Activated T-cell treated with anti-CD3 and anti-CD28 coated beads for 1 hour (primary cell): ENCODE results near the gene OR13J1.
"Not testable (repeated sequence)": the region's sequence is repeated elsewhere in the genome, so short reads cannot be mapped to it uniquely, and the experiment has no call there.

Experiments
- DNase-seq: peaks from one replicate; pipeline ENCODE4 v3.0.0-alpha.2; 2020; ENCODE audit warnings: low read depth

OR13J1 gene, protein sequence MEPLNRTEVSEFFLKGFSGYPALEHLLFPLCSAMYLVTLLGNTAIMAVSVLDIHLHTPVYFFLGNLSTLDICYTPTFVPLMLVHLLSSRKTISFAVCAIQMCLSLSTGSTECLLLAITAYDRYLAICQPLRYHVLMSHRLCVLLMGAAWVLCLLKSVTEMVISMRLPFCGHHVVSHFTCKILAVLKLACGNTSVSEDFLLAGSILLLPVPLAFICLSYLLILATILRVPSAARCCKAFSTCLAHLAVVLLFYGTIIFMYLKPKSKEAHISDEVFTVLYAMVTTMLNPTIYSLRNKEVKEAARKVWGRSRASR

GRCh38 chr9:35870351-35870923 is at the start of gene OR13J1:
Gene OR13J1, minus strand, starts transcription at chr9:35870401. Its CDS starts 0 bp downstream, at chr9:35870401.
- no peak for DNase-seq

- no peak for DNase-seq
Measured at GRCh38 chr9:35919212-35920008, 49.2 kb upstream of the OR13J1 start.

DNA sequence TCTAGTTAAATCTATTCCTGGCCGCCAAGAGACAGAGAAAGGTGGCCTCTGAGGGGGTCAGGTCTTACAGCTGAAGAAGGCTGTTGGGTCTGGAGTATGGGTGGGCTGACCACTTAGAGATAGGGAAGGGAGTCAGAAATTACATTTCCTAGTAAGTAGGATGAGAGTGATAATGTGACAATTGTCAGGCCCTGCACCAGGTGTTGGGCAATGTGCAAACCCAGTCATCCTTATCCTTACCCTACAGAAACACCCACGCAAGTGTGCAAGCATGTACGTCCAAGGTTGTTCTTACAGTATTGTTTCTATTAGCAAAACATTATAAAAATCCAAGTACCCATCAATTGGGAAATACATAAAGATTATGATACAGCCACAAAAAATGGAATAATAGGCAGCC is 48.6 kb upstream of the OR13J1 start:
- DNase-seq = no peak

DNA sequence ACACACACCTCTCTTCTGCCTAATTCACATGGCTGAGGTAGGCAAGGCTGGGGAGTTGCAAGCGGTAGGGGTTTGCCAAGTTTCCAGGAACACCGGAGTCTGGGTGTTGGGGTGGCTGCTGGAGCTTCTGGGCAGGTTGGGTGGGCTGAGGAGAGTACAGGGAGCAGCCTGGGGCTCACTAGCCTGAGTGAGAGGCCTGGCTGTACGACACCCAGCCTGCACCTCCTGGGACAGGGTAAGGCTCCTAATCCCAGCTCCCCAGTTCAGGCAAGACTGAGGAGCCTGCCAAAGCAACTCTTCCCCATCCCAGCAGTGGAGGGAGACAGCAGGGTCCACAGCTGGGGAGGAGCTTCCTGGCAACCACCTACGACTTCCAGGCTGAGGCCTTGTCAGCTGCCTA is 47.1 kb upstream of the OR13J1 start:
- DNase-seq = no peak

DNA sequence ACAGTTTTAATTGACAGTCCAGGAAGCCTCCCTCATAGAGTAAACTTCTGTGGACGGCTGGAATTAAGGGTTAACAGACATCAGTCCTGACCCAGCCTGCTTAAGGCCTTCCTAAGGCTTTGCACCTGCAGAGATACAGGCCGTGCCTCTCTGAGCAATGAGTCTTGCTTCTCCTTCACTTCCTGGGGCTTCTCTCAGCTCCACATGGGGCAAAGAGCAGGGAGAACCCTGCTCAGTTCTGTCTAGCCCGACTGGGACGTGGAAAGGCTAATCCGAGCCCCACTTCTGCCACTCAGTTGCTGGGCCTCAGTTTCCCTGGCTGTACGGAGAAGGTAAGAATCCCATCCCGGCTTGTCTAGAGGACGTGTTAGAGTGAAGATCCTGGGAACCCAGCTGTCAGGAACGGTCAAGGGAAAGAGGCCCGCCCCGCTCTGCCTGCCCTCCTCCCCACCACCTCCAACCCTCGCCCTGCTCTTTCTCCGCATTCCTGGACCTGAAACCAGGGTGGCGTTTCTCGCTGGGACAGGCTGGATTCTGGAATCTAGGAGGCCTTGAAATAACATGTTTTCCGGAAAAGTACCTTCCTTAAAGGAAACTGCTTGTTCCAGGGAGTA is 45.6 kb upstream of the OR13J1 start:
- DNase-seq = no peak

DNA sequence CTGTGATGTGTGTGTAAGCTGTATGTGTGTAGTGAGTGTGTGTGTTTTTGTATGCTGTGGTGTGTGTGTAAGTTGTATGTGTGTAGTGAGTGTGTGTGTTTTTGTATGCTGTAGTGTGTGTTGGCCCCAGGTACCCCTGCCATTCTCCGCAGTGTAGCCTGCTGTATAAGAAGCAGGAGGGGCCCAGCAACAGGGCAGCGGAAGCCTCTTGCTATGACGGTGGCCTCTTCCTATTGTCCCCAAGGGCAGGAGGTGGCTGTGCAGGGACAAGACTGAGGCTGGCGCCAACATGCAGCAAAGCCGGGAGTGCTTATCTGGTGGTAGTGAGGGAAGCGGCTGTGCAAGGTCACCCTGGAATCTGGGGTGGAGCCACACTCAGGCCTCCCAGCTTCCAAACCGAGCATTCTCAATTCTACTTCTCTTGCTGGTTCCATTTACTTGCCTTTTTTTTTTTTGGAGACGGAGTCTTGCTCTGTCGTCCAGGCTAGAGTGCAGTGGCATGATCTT is 44.2 kb upstream of the OR13J1 start:
- DNase-seq = no peak

DNA sequence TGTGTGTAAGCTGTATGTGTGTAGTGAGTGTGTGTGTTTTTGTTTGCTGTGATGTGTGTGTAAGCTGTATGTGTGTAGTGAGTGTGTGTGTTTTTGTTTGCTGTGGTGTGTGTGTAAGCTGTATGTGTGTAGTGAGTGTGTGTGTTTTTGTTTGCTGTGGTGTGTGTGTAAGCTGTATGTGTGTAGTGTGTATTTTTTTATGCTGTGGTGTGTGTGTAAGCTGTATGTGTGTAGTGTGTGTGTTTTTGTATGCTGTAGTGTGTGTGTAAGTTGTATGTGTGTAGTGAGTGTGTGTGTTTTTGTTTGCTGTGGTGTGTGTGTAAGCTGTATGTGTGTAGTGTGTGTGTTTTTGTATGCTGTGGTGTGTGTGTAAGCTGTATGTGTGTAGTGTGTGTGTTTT is 43.2 kb upstream of the OR13J1 start:
- not testable (repeated sequence) for DNase-seq

DNA sequence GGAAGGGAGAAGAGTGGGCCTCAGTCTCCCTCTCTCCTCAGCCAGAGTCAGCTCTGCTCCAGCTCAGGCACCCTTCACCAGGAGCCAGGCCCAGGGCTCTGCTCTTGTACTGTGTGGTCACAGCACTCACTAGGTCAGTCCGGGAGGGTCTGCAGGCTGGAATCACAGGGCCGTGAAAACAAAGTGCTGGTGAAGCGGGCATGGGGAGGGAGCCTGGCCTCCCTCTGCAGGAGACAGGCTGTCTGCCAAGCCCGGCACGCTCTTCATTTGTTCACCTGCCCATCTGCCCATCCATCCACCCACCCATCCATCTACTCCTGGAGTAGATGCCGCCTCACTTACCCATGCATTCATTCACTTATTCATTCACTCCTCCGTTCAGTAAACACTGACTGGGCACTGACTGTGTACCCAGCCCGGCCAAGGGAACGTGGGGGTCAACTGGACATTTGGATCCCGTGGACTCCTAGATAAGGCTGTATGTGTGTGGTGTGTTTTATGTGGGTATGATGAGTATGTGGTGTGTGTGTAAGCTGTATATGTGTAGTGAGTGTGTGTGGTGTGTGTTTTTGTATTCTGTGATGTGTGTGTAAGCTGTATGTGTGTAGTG is 42.7 kb upstream of the OR13J1 start:
- DNase-seq = no peak

GRCh38 chr9:35911690-35912089 is 41.5 kb upstream of the OR13J1 start:
- DNase-seq = no peak

- no peak for DNase-seq
Measured at GRCh38 chr9:35910613-35911359, 40.6 kb upstream of the OR13J1 start.

DNA sequence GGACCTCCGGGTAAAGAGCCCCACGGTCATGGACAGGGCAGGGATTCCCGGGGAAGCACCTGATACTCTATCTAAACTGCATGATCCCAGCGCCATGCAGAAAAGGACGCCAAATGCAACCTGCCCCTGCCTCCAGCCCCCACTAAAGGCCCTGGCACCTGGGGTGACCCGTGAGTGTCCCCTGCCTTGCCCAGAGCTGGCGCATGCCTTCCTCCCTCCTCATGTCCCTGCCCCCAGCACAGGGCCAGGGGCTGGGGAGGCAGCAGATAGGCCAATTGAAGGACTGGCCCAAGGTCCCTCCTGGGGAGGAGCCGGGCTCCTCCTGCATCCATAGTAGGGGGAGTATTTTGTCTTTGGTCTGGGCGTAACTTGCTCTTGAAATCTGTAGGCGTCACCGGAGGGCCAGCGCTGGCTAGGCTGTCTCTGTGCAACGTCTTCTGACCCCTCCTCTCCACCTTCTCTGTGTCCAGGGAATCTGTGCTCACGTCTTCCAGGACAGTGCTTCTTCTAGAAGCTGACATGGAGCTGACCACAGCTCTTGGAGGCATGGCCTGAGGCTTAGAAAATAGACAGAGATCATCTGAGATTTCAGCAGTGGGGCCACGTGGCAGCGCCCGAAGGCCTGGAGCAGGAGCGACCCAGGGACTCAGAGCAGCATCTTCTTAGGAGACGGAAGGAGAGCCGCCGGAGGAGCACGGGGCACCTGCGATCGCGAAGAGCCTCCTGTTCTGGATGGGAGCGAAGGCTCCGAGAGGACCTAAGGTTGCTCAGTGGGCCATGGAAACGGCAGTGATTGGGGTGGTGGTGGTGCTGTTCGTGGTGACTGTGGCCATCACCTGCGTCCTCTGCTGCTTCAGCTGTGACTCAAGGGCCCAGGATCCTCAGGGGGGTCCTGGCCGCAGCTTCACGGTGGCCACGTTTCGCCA is 39.7 kb upstream of the OR13J1 start:
- no peak for DNase-seq

DNA sequence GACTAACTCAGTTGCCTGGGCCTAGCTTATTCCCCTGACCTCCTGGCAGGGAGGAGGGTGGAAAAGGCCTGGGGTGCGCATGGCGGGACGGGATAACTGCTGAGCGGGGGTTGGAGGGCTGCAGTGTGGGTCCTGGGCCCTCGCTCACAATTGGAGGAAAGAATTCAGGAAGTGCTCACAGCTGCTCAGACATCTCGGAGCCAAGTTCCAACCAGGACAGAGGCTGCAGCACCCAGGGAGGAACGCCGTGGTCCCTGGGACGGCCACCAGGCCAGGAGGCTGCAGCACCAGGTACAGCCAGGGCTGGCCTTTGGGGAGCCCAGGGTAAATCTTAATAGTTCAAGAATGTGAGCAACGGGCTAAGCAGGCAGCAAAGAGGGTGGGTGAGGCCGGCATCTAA is 39.1 kb upstream of the OR13J1 start, which contains the start of gene SPAAR:
SPAAR (plus strand) TSS at position 217 of the 400 bp plus-strand sequence. CDS start 974 bp downstream, outside the sequence.
- no peak for DNase-seq

DNA sequence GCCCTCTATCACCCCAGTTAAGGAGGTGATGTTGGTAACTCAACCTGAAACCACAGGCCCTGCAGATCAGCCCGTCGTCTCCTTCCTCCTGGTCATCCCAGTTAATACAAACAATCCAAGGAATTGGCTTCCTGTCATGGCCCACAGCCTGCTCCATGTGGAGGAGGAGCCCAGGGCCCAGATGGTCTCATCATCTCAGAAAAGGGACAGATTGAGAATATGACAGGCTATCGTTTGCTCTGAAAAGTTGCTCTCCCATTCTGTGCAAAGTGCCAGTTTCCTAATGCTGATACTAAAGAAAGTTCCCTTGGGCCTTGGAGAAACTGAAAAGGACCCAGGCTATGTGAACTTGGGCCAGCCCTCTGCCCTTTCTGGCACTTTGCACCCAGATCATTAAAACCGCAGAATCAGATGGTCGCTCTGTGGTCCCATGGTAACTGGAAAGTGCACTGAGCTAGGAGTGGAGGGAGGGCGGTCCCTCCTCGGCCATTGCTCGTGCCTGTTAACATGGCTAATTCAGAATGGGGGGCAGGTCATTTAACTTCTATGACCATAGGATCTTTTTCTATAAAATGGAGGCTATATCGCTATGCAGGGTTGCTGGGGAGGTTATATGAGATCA is 38.4 kb upstream of the OR13J1 start:
- DNase-seq = no peak

DNA sequence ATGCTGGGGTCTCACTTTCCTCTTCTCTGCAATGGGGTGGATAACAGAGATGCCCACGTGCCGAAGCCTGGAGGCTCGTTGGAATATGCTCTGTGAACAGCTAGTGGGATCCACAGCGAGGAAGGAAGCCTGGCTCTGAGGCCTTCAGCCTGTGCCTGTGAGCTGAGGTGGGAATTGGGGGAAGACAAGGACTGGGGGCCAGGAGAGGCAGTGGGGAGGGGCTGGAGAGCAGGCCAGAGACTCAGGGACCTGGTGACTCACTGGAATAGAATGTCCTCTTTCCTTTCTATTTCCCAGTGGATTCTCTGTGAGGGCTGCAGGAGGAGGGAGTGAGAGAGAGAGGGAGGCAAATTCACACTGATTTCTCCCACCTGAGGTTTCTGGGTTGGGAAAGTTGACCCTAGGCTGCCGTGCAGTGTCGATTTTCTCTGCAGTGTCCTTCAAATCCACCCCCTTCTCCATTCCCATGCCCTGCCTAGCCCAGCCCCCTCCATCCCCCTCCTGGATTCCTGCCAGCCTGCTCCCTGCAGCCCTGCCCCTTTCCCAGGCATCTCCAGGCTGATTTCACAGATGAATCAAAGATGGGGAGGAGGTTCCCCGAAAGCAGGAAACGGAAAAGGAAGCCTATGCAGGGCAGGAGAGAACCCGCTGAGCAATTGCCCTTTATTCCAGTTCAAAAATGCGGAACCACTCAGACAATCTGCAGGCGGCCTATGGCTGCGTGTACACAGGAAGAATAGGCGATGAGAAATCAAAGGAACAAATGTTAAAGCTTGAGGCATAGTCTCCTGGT is 37.7 kb upstream of the OR13J1 start:
- no peak for DNase-seq

DNA sequence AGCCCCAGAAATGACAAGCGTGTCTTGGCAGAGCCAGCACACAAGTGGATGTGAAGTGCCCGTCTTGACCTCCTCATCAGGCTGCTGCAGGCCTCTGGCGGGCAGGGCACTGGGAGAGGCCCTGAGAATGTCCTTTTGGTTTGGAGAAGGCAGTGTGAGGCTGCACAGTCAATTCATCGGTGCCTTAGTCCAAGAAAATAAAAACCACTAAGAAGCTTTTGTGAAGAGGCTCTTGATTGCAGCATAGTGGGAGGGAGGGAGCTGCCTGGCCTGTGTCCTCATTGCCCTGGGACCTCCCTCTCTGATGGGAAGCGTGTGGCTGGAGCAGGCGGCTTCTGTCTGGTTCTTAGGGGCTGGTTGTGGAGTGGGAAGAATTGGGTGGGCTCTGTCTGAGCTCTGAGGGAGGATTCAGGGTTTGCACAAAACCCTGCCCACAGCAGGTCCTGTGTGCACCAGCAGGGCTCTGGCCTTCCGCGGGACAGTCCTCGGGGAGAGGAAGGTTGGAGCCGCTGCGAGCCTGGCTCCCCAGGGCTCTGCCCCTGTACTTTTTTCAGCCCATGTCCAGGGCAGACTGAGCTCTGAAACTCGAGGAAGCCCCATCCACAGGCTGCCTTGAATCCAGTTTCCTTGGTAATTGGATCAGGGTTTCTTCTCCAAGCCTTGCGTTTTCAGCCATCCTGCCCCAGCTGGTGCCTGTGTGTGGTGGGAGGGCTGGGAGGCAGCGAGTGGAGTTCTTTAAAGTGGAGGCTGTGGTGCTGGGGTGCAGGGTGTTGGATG is 36.9 kb upstream of the OR13J1 start:
- no peak for DNase-seq

- no peak for DNase-seq
Measured at GRCh38 chr9:35905912-35906679, 35.9 kb upstream of the OR13J1 start, which contains the start of gene HRCT1. Gene HRCT1, plus strand, starts transcription at chr9:35906202. Its CDS starts 86 bp downstream, at chr9:35906288.
